H9 (cell line): ENCODE measurements around the gene ADAM11. TPM values are rescaled to one million over a fixed set of nuclear protein-coding genes. Genes with fewer than 3 reads are reported as not detected.

Experiments
- DNase-seq: peaks from one replicate; pipeline ENCODE4 v3.0.0-alpha.2; 2017
- H2AFZ ChIP-seq: one replicate; pipeline ENCODE4 v1.6.1; 2013; ENCODE audit warnings: mild to moderate bottlenecking, low read length, control low read depth, moderate library complexity
- H2AK5ac ChIP-seq: 2 replicates; pipeline ENCODE4 v1.6.1; 2013; ENCODE audit warnings: low read length, control low read depth, mixed read lengths; ENCODE audit not compliant: insufficient read length
- H2BK120ac ChIP-seq: one replicate; pipeline ENCODE4 v1.6.1; 2013; ENCODE audit warnings: low read depth, mild to moderate bottlenecking, low read length, control low read depth, inconsistent platforms; ENCODE audit not compliant: poor library complexity, severe bottlenecking
- H2BK12ac ChIP-seq: 2 replicates; pipeline ENCODE4 v1.6.1; 2013; ENCODE audit warnings: low read length, control low read depth, mixed read lengths, low read depth; ENCODE audit not compliant: insufficient read length
- H2BK15ac ChIP-seq: 2 replicates; pipeline ENCODE4 v1.6.1; 2013; ENCODE audit warnings: low read depth, low read length, control low read depth
- H2BK20ac ChIP-seq: one replicate; pipeline ENCODE4 v1.6.1; 2013; ENCODE audit warnings: low read depth, mild to moderate bottlenecking, low read length, control low read depth, inconsistent platforms; ENCODE audit not compliant: poor library complexity, severe bottlenecking
- H2BK5ac ChIP-seq: 2 replicates; pipeline ENCODE4 v1.6.1; 2013; ENCODE audit warnings: low read length, control low read depth, mixed read lengths; ENCODE audit not compliant: insufficient read length
- H3K14ac ChIP-seq: 2 replicates; pipeline ENCODE4 v1.6.1; 2013; ENCODE audit warnings: low read length, control low read depth; ENCODE audit not compliant: insufficient read depth
- H3K18ac ChIP-seq: 2 replicates; pipeline ENCODE4 v1.6.1; 2013; ENCODE audit warnings: low read depth, mild to moderate bottlenecking, mixed read lengths, low read length, control low read depth; ENCODE audit not compliant: insufficient read length
- H3K23ac ChIP-seq: 2 replicates; pipeline ENCODE4 v1.6.1; 2013; ENCODE audit warnings: low read length, control low read depth, mixed read lengths, low read depth; ENCODE audit not compliant: insufficient read length
- H3K23me2 ChIP-seq: 2 replicates; pipeline ENCODE4 v1.6.1; 2013; ENCODE audit warnings: low read depth, mild to moderate bottlenecking, mixed read lengths, low read length, control low read depth; ENCODE audit not compliant: insufficient read length, poor library complexity, severe bottlenecking
- H3K27ac ChIP-seq: 2 replicates; pipeline ENCODE4 v1.5.1; 2013; ENCODE audit warnings: low read length, control low read depth, mixed read lengths, low read depth; ENCODE audit not compliant: insufficient read length
- H3K27me3 ChIP-seq: 2 replicates; pipeline ENCODE4 v1.6.1; 2013; ENCODE audit warnings: low read length, control low read depth, inconsistent platforms; ENCODE audit not compliant: insufficient read depth
- H3K4ac ChIP-seq: 2 replicates; pipeline ENCODE4 v1.6.1; 2013; ENCODE audit warnings: low read depth, mild to moderate bottlenecking, control low read depth, inconsistent platforms, low read length, moderate library complexity
- H3K4me1 ChIP-seq: 2 replicates; pipeline ENCODE4 v1.6.1; 2013; ENCODE audit warnings: low read length, control low read depth, inconsistent platforms; ENCODE audit not compliant: insufficient read depth
- H3K4me2 ChIP-seq: 2 replicates; pipeline ENCODE4 v1.6.1; 2013; ENCODE audit warnings: low read length, control low read depth, mixed read lengths; ENCODE audit not compliant: insufficient read length, insufficient read depth
- H3K56ac ChIP-seq: 2 replicates; pipeline ENCODE4 v1.6.1; 2013; ENCODE audit warnings: low read depth, mild to moderate bottlenecking, mixed read lengths, low read length, control low read depth; ENCODE audit not compliant: insufficient read length
- H3K79me1 ChIP-seq: 2 replicates; pipeline ENCODE4 v1.6.1; 2013; ENCODE audit warnings: low read depth, mild to moderate bottlenecking, moderate library complexity, low read length, control low read depth, inconsistent platforms; ENCODE audit not compliant: insufficient read depth, poor library complexity, severe bottlenecking
- H3K79me2 ChIP-seq: 2 replicates; pipeline ENCODE4 v1.6.1; 2013; ENCODE audit warnings: low read length, control low read depth, inconsistent platforms; ENCODE audit not compliant: insufficient read depth
- H3K9ac ChIP-seq: 2 replicates; pipeline ENCODE4 v1.6.1; 2013; ENCODE audit warnings: low read length, control low read depth, mixed read lengths; ENCODE audit not compliant: insufficient read length; ENCODE audit errors: extremely low read depth
- H3K9me3 ChIP-seq: one replicate; pipeline ENCODE4 v1.6.1; 2013; ENCODE audit warnings: low read depth, low read length, inconsistent platforms; ENCODE audit not compliant: control insufficient read depth
- H3T11ph ChIP-seq: one replicate; pipeline ENCODE4 v1.6.1; 2013; ENCODE audit warnings: mild to moderate bottlenecking, low read length, control low read depth, inconsistent platforms
- H4K20me1 ChIP-seq: one replicate; pipeline ENCODE4 v1.6.1; 2013; ENCODE audit not compliant: control insufficient read depth, insufficient read length, insufficient read depth
- H4K5ac ChIP-seq: 2 replicates; pipeline ENCODE4 v1.6.1; 2013; ENCODE audit warnings: low read depth, mild to moderate bottlenecking, mixed read lengths, low read length, control low read depth; ENCODE audit not compliant: insufficient read length
- H4K8ac ChIP-seq: replicated peaks from 2 replicates; pipeline ENCODE4 v1.6.1; 2013; ENCODE audit warnings: low read length, control low read depth, mixed read lengths, low read depth; ENCODE audit not compliant: insufficient read length
- H4K91ac ChIP-seq: 2 replicates; pipeline ENCODE4 v1.6.1; 2013; ENCODE audit warnings: low read depth, mild to moderate bottlenecking, moderate library complexity, mixed read lengths, low read length, control low read depth; ENCODE audit not compliant: insufficient read length
- H3K27ac Mint-ChIP-seq, 3 experiments: 2 replicates in 2 of 3; 3 replicates in 1 of 3; pipeline ENCODE4 v1.8.0; 2020 to 2021; ENCODE audit warnings: mixed read lengths in 3 of 3, mild to moderate bottlenecking in 1 of 3, moderate library complexity in 1 of 3
- H3K27me3 Mint-ChIP-seq: 2 replicates; pipeline ENCODE4 v1.8.0; 2021; ENCODE audit warnings: low read depth, mild to moderate bottlenecking, moderate library complexity, mixed read lengths
- H3K36me3 Mint-ChIP-seq, 3 experiments: 2 replicates in 2 of 3; 3 replicates in 1 of 3; pipeline ENCODE4 v1.8.0; 2020 to 2021; ENCODE audit warnings: low read depth in 3 of 3, mixed read lengths in 3 of 3; ENCODE audit not compliant: insufficient read depth in 1 of 3
- H3K4me1 Mint-ChIP-seq, 2 experiments: 2 replicates each; pipeline ENCODE4 v1.8.0; 2020; ENCODE audit warnings: mixed read lengths in 2 of 2
- H3K4me3 Mint-ChIP-seq, 2 experiments: 2 replicates in 1 of 2; 3 replicates in 1 of 2; pipeline ENCODE4 v1.8.0; 2020 to 2021; ENCODE audit warnings: mild to moderate bottlenecking in 2 of 2, mixed read lengths in 2 of 2, moderate library complexity in 1 of 2
- H3K9me3 Mint-ChIP-seq, 2 experiments: 2 replicates in 1 of 2; 3 replicates in 1 of 2; pipeline ENCODE4 v1.8.0; 2020; ENCODE audit warnings: mild to moderate bottlenecking in 2 of 2, mixed read lengths in 2 of 2, moderate library complexity in 1 of 2
- CTCF ChIP-seq: fragments of 200-600 bp; sonication (generic); conservative IDR thresholded peaks from 3 replicates; pipeline ENCODE4 v1.8.0; 2021; ENCODE audit warnings: antibody characterized with exemption, mild to moderate bottlenecking
- WGBS: extraction: QIAGEN DNeasy Blood & Tissue Kit; methylation state at CpG from one replicate; pipeline ENCODE4 v1.1.7; 2013; ENCODE audit warnings: missing lambda C conversion rate, low lambda C conversion rate, mixed read lengths; ENCODE audit not compliant: insufficient read length; ENCODE audit errors: extremely low coverage; 5-methylcytosine and 5-hydroxymethylcytosine counted together
- total RNA-seq: library from RNA; stranded (reverse); gene quantifications from 2 replicates; pipeline ENCODE4 v1.2.1, GENCODE V29; 2021

Gene ADAM11
- total RNA-seq, 1 experiment from 2014 or later, result 4.6 TPM

GRCh38 chr17:44780845-44781480, 22.2 kb downstream of the ADAM11 start:
- no peaks in the 10 kb centered on the region for H3K36me3 Mint-ChIP-seq
- Histone ChIP-seq H3K79me2 (no peaks in the 10 kb centered on the region), H3K79me1 (no peaks in the 10 kb centered on the region), H4K91ac (no peak overlapping the region), H3K56ac (no peak overlapping the region), H3K14ac (no peak overlapping the region; the same call in 1 of the 2 replicates), H2BK20ac (no peak overlapping the region), H3K23me2 (peaks cover 2% of the 10 kb centered on the region), H2BK12ac (no peak overlapping the region), H2BK120ac (no peak overlapping the region), H4K5ac (no peak overlapping the region), H2AK5ac (no peak overlapping the region), H2BK5ac (no peak overlapping the region), H2AFZ (no peak overlapping the region), H3T11ph (no peak overlapping the region), H3K4ac (no peak overlapping the region), H3K23ac (no peak overlapping the region), H4K8ac (no peak overlapping the region), H3K4me1 (peaks cover 2% of the 10 kb centered on the region; the same call in 1 of the 2 replicates), H3K27ac (no peak overlapping the region), H3K9me3 (no peaks in the 10 kb centered on the region), H2BK15ac (no peak overlapping the region; the same call in 1 of the 2 replicates), H3K4me2 (no peak overlapping the region), H3K18ac (no peak overlapping the region), H3K9ac (no peak overlapping the region), H4K20me1 (no peaks in the 10 kb centered on the region), H3K27me3 (peaks cover 4% of the 10 kb centered on the region; the same call in 1 of the 2 replicates)
- H3K4me3 Mint-ChIP-seq, result no peak overlapping the region
- H3K27me3 Mint-ChIP-seq, result peaks cover 31% of the 10 kb centered on the region
- H3K27ac Mint-ChIP-seq, result no peak overlapping the region
- no peaks in the 10 kb centered on the region for H3K9me3 Mint-ChIP-seq
- WGBS, result no CpG with 5 or more reads among the region's 14 CpGs
- no peak for TF ChIP-seq CTCF
- peaks cover 21 to 28% of the 10 kb centered on the region in 2 experiments for H3K4me1 Mint-ChIP-seq
- no peak for DNase-seq
